H1 (cell line): ENCODE measurements around the gene MRM2. TPM values are rescaled to one million over a fixed set of nuclear protein-coding genes. Genes with fewer than 3 reads are reported as not detected.

Experiments
- CTCF ChIA-PET: fragments of 300-600 bp; sonication (Branson Sonifier 250); formaldehyde crosslinking; loops from one replicate; lab custom pipeline; 2021; ENCODE audit not compliant: partially characterized antibody; lab: Charles Lee
- POLR2A ChIA-PET: fragments of 300-600 bp; sonication (Branson Sonifier 250); formaldehyde crosslinking; loops from one replicate; lab custom pipeline; 2021; ENCODE audit warnings: inconsistent platforms; ENCODE audit not compliant: partially characterized antibody; lab: Charles Lee
- DNase-seq, 2 experiments: peaks; one replicate each; pipeline versions ENCODE4 v3.0.0 to v3.0.0-alpha.2; 2010 to 2022; ENCODE audit warnings: low spot score in 2 of 2, low read depth in 1 of 2, mixed read lengths in 1 of 2
- FAIRE-seq: peaks from 2 replicates; lab custom pipeline; 2011; peaks lifted over from hg19 to GRCh38; lab: Jason Lieb, UNC
- H2AFZ ChIP-seq: 2 replicates; pipeline ENCODE4 v1.8.1; 2012; ENCODE audit warnings: low read length, inconsistent platforms
- H2AK5ac ChIP-seq: 2 replicates; pipeline ENCODE4 v1.6.1; 2013; ENCODE audit warnings: low read depth, low read length
- H2BK120ac ChIP-seq: replicated peaks from 2 replicates; pipeline ENCODE3; 2013; ENCODE audit warnings: low read depth, low read length, inconsistent platforms
- H2BK12ac ChIP-seq: 2 replicates; pipeline ENCODE4 v1.6.1; 2013; ENCODE audit warnings: low read depth, low read length
- H2BK15ac ChIP-seq: 2 replicates; pipeline ENCODE4 v1.6.1; 2013; ENCODE audit warnings: low read length
- H2BK20ac ChIP-seq: 2 replicates; pipeline ENCODE4 v1.6.1; 2013; ENCODE audit warnings: low read length
- H2BK5ac ChIP-seq: 2 replicates; pipeline ENCODE4 v1.6.1; 2013; ENCODE audit warnings: low read depth, low read length
- H3K14ac ChIP-seq: 2 replicates; pipeline ENCODE4 v1.6.1; 2013; ENCODE audit warnings: inconsistent platforms; ENCODE audit not compliant: insufficient read length
- H3K18ac ChIP-seq: 2 replicates; pipeline ENCODE4 v1.6.1; 2013; ENCODE audit warnings: low read length; ENCODE audit errors: extremely low read depth
- H3K23ac ChIP-seq: 2 replicates; pipeline ENCODE4 v1.6.1; 2013; ENCODE audit warnings: inconsistent platforms; ENCODE audit not compliant: insufficient read length
- H3K23me2 ChIP-seq: 2 replicates; pipeline ENCODE4 v1.6.1; 2013; ENCODE audit warnings: low read depth, low read length
- H3K27ac ChIP-seq: 2 replicates; pipeline ENCODE4 v1.6.1; 2011; ENCODE audit warnings: low read depth, low read length, inconsistent platforms
- H3K27me3 ChIP-seq, 4 experiments: replicated peaks in 1 of 4; 1 replicate in 1 of 4; 2 replicates in 3 of 4; pipeline versions ENCODE4 v1.6.1 to v1.8.1; 2011 to 2013; ENCODE audit warnings: low read length in 3 of 4, mild to moderate bottlenecking in 3 of 4, inconsistent platforms in 2 of 4, mixed read lengths in 2 of 4, moderate library complexity in 1 of 4; ENCODE audit not compliant: control insufficient read depth in 3 of 4, insufficient read depth in 3 of 4; ENCODE audit errors: extremely low read depth in 1 of 4
- H3K36me3 ChIP-seq, 4 experiments: 2 replicates each; pipeline versions ENCODE4 v1.6.1 to v1.8.1; 2011 to 2013; ENCODE audit warnings: mild to moderate bottlenecking in 4 of 4, low read length in 3 of 4, moderate library complexity in 2 of 4, control low read depth in 1 of 4, inconsistent platforms in 1 of 4; ENCODE audit not compliant: insufficient read depth in 4 of 4, control insufficient read depth in 2 of 4
- H3K4ac ChIP-seq: replicated peaks from 2 replicates; pipeline ENCODE3; 2013; ENCODE audit warnings: low read length, low read depth, mixed read lengths, inconsistent platforms; ENCODE audit not compliant: insufficient read length
- H3K4me1 ChIP-seq, 4 experiments: replicated peaks in 1 of 4; 1 replicate in 1 of 4; 2 replicates in 3 of 4; pipeline versions ENCODE4 v1.6.1 to v1.8.1; 2011 to 2013; ENCODE audit warnings: low read length in 3 of 4, inconsistent platforms in 2 of 4, mixed read lengths in 1 of 4; ENCODE audit not compliant: insufficient read depth in 4 of 4, control insufficient read depth in 3 of 4
- H3K4me2 ChIP-seq, 2 experiments: 2 replicates each; pipeline versions ENCODE4 v1.6.1 to v1.8.1; 2011 to 2013; ENCODE audit warnings: low read depth in 2 of 2, low read length in 2 of 2, control low read depth in 1 of 2, inconsistent platforms in 1 of 2, mild to moderate bottlenecking in 1 of 2; ENCODE audit not compliant: insufficient read depth in 1 of 2
- H3K4me3 ChIP-seq, 4 experiments: fragments of 200-600, 300-600 bp in 1 of 4; sonication (generic), shearing (Covaris generic), sonication (Bioruptor Twin) in 1 of 4; 2 replicates each; pipeline versions ENCODE4 v1.5.1 to v1.8.1; 2011 to 2016; ENCODE audit warnings: low read length in 4 of 4, low read depth in 3 of 4, control low read depth in 2 of 4, inconsistent platforms in 2 of 4, mild to moderate bottlenecking in 2 of 4, mixed read lengths in 1 of 4, moderate library complexity in 1 of 4; ENCODE audit not compliant: insufficient read depth in 2 of 4; ENCODE audit errors: extremely low read depth in 1 of 4
- H3K56ac ChIP-seq: replicated peaks from 2 replicates; pipeline ENCODE3; 2013; ENCODE audit warnings: low read depth, mild to moderate bottlenecking, mixed read lengths, low read length, inconsistent platforms; ENCODE audit not compliant: insufficient read length
- H3K79me1 ChIP-seq: 2 replicates; pipeline ENCODE4 v1.6.1; 2013; ENCODE audit warnings: low read depth, low read length, control low read depth
- H3K79me2 ChIP-seq, 2 experiments: 2 replicates each; pipeline versions ENCODE4 v1.6.1 to v1.8.1; 2012 to 2013; ENCODE audit warnings: low read length in 2 of 2, mild to moderate bottlenecking in 2 of 2, inconsistent platforms in 1 of 2; ENCODE audit not compliant: insufficient read depth in 2 of 2, control insufficient read depth in 1 of 2
- H3K9ac ChIP-seq, 4 experiments: replicated peaks in 1 of 4; 1 replicate in 1 of 4; 2 replicates in 3 of 4; pipeline versions ENCODE4 v1.6.1 to v1.8.1; 2011 to 2013; ENCODE audit warnings: low read depth in 3 of 4, low read length in 3 of 4, control low read depth in 2 of 4, mild to moderate bottlenecking in 2 of 4, moderate library complexity in 2 of 4, inconsistent platforms in 1 of 4; ENCODE audit errors: extremely low read depth in 1 of 4
- H3K9me3 ChIP-seq, 2 experiments: 2 replicates each; pipeline versions ENCODE4 v1.6.1 to v1.8.1; 2012 to 2013; ENCODE audit warnings: mild to moderate bottlenecking in 2 of 2, moderate library complexity in 2 of 2, control low read depth in 1 of 2, inconsistent platforms in 1 of 2, low read depth in 1 of 2, low read length in 1 of 2, mixed read lengths in 1 of 2; ENCODE audit not compliant: insufficient read depth in 2 of 2
- H4K20me1 ChIP-seq, 2 experiments: replicated peaks in 1 of 2; 2 replicates each; pipeline versions ENCODE3 to v1.8.1; 2011 to 2013; ENCODE audit warnings: inconsistent platforms in 2 of 2, low read length in 2 of 2, mild to moderate bottlenecking in 1 of 2; ENCODE audit not compliant: insufficient read depth in 2 of 2, control insufficient read depth in 1 of 2
- H4K5ac ChIP-seq: 2 replicates; pipeline ENCODE4 v1.6.1; 2013; ENCODE audit warnings: low read length, low read depth, mixed read lengths, inconsistent platforms; ENCODE audit not compliant: insufficient read length
- H4K8ac ChIP-seq: 2 replicates; pipeline ENCODE4 v1.8.0; 2013; ENCODE audit warnings: mild to moderate bottlenecking, moderate library complexity, low read length, inconsistent platforms; ENCODE audit not compliant: insufficient read depth; ENCODE audit errors: extremely low read depth
- H4K91ac ChIP-seq: replicated peaks from 2 replicates; pipeline ENCODE3; 2013; ENCODE audit warnings: low read length, mixed read lengths, inconsistent platforms; ENCODE audit not compliant: insufficient read length
- CBX5 ChIP-seq: fragments of 300-800, 300-1000 bp; sonication (generic); IDR thresholded peaks from 2 replicates; pipeline ENCODE4 v1.7.1; 2016; ENCODE audit warnings: antibody characterized with exemption, low read length, low read depth
- CBX8 ChIP-seq: fragments of 300-800, 300-1000 bp; sonication (generic); IDR thresholded peaks from 2 replicates; pipeline ENCODE4 v1.7.1; 2016; ENCODE audit warnings: low read depth, low read length, borderline replicate concordance
- CREB1 ChIP-seq: IDR thresholded peaks from 2 replicates; pipeline ENCODE4 v1.6.1; 2012; ENCODE audit warnings: inconsistent platforms
- EP300 ChIP-seq, 2 experiments: IDR thresholded peaks; 1 replicate in 1 of 2; 2 replicates in 1 of 2; pipeline ENCODE4 v1.6.1; 2011 to 2012; ENCODE audit warnings: low read depth in 2 of 2, low read length in 2 of 2, mild to moderate bottlenecking in 2 of 2, borderline replicate concordance in 1 of 2, inconsistent platforms in 1 of 2, moderate library complexity in 1 of 2
- EZH2 ChIP-seq: fragments of 200-600 bp; sonication (generic); IDR thresholded peaks from 2 replicates; pipeline ENCODE4 v1.7.1; 2012; ENCODE audit warnings: low read depth, mild to moderate bottlenecking, moderate library complexity, low read length, inconsistent platforms; ENCODE audit not compliant: severe bottlenecking
- HDAC2 ChIP-seq, 2 experiments: fragments of 300-600 bp in 1 of 2; sonication (generic) in 1 of 2; IDR thresholded peaks; 2 replicates each; pipeline ENCODE4 v1.6.1; 2011 to 2012; ENCODE audit warnings: low read depth in 2 of 2, low read length in 2 of 2, mild to moderate bottlenecking in 2 of 2, moderate library complexity in 2 of 2, borderline replicate concordance in 1 of 2, inconsistent platforms in 1 of 2
- JUN ChIP-seq: IDR thresholded peaks from 2 replicates; pipeline ENCODE4 v1.6.1; 2011; ENCODE audit warnings: low read depth, mild to moderate bottlenecking, improper control_type of control experiment, low read length
- JUND ChIP-seq: IDR thresholded peaks from 2 replicates; pipeline ENCODE4 v1.6.1; 2011; ENCODE audit warnings: mild to moderate bottlenecking, improper control_type of control experiment, low read length
- SAP30 ChIP-seq: fragments of 300-600 bp; sonication (generic); IDR thresholded peaks from 2 replicates; pipeline ENCODE4 v1.7.1; 2012; ENCODE audit warnings: low read length, moderate library complexity, mild to moderate bottlenecking, inconsistent platforms; ENCODE audit not compliant: insufficient read depth, insufficient replicate concordance
- SP2 ChIP-seq: IDR thresholded peaks from 2 replicates; pipeline ENCODE4 v1.6.1; 2012; ENCODE audit warnings: mild to moderate bottlenecking, low read length, inconsistent platforms
- SP4 ChIP-seq: IDR thresholded peaks from 2 replicates; pipeline ENCODE4 v1.6.1; 2012; ENCODE audit warnings: low read length, inconsistent platforms
- TAF1 ChIP-seq: IDR thresholded peaks from 2 replicates; pipeline ENCODE4 v1.6.1; 2011; ENCODE audit warnings: mild to moderate bottlenecking, low read depth, low read length
- TAF7 ChIP-seq: optimal IDR thresholded peaks from 2 replicates; pipeline ENCODE3; 2011; ENCODE audit warnings: low read depth, mild to moderate bottlenecking, inconsistent platforms, low read length, moderate library complexity, borderline replicate concordance
- TEAD4 ChIP-seq: IDR thresholded peaks from 2 replicates; pipeline ENCODE4 v1.6.1; 2012; ENCODE audit warnings: low read depth, low read length, inconsistent platforms, mixed read lengths
- WGBS, 2 experiments: shearing (Covaris generic) in 1 of 2; methylation state at CpG; one replicate each; pipeline versions ENCODE4 v1.1.6 to v1.1.7; 2013 to 2015; ENCODE audit warnings: low lambda C conversion rate in 2 of 2, mixed read lengths in 2 of 2, inconsistent platforms in 1 of 2, low coverage in 1 of 2, missing lambda C conversion rate in 1 of 2; ENCODE audit not compliant: insufficient replicate concordance in 2 of 2, insufficient coverage in 1 of 2, insufficient read length in 1 of 2; ENCODE audit errors: extremely low coverage in 1 of 2, missing lambda C conversion rate in 1 of 2; 5-methylcytosine and 5-hydroxymethylcytosine counted together
- polyA plus RNA-seq, 7 experiments: library from polyadenylated mRNA; depleted of rRNA in 3 of 7; stranded (reverse) in 5 of 7; unstranded in 2 of 7; fragments of >200 nt in 5 of 7; fragments of 200-250 nt in 2 of 7; gene quantifications; 1 replicate in 5 of 7; 2 replicates in 1 of 7; 4 replicates in 1 of 7; pipeline versions ENCODE4 v1.2.1 to v1.2.3, GENCODE V29; 2011 to 2013; ENCODE audit warnings: missing spikeins in 2 of 7, mixed read lengths in 2 of 7
- total RNA-seq: library from RNA; stranded (reverse); fragmentation: NEBNext Ultra II Directional; extraction: Animal tissue kit (Norgen Biotek cat#: 25700); gene quantifications from 2 replicates; pipeline ENCODE4 v1.2.1, GENCODE V29; 2021

The MRM2 gene
- total and polyA plus RNA-seq, 2 of the 8 experiments (the other 6 are each of a cell fraction or from before 2014, with no cell fraction given), result 17.2 to 38.6 TPM

DNA sequence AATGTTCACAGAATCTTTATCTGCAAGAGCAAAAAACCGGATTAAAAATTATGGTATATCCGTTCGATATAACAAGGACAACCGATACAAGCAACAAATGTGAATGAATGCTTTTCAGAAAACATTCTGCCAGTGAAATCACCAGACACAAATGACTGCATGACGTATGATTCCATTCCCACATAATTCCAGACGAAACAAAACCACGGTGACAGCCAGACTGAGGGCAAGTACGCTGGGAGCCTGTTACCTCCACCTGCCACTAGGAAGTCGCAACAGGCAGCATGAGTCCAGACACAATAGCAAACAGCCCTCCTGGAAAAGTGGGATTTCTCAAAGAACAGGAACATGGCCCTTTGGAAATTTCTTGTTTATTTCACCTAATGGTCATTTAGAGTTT, 51.0 kb downstream of the MRM2 start:
- WGBS, 2 experiments, result 93% methylated on average over 9 of the region's 9 CpGs; no CpG with 5 or more reads in 1 of the 2 experiments
- Histone ChIP-seq H3K56ac (no peak overlapping the region), H3K79me2 (peaks cover 0 to 16% of the 10 kb centered on the region in 2 experiments; a peak in 1 of 4 replicates), H2BK5ac (no peak overlapping the region), H2AFZ (no peak overlapping the region), H3K23ac (no peak overlapping the region), H2BK12ac (no peak overlapping the region), H3K27me3 (no peaks in the 10 kb centered on the region), H3K4me1 (no peaks in the 10 kb centered on the region), H2AK5ac (no peak overlapping the region), H4K8ac (no peak overlapping the region), H3K79me1 (no peaks in the 10 kb centered on the region; the same call in none of the 2 replicates), H3K18ac (no peak overlapping the region), H4K91ac (no peak overlapping the region), H3K9ac (no peak overlapping the region), H3K4me2 (no peak overlapping the region), H3K14ac (no peak overlapping the region), H4K5ac (no peak overlapping the region), H2BK20ac (no peak overlapping the region), H3K4me3 (no peak overlapping the region), H2BK120ac (no peak overlapping the region), H4K20me1 (peaks cover 0 to 4% of the 10 kb centered on the region in 2 experiments), H3K23me2 (no peaks in the 10 kb centered on the region), H3K36me3 (peaks cover 0 to 15% (median 6%) of the 10 kb centered on the region in 4 experiments; a peak in 5 of 8 replicates), H3K9me3 (peaks cover 13 to 20% of the 10 kb centered on the region in 2 experiments), H2BK15ac (no peak overlapping the region), H3K4ac (no peak overlapping the region), H3K27ac (no peak overlapping the region)
- ChIA-PET CTCF (interaction anchor here (1.3 to 2.5 kb wide), 3 partner anchors 10 to 240 kb away, joined by 3 to 8 read pairs (median 7); no protein-coding TSS in a partner anchor), POLR2A (interaction anchor here (1.5 kb wide), 1 partner anchor 12 kb away, joined by 4 read pairs; no protein-coding TSS in a partner anchor)
- no peak for DNase-seq
- no peak for FAIRE-seq
- TF ChIP-seq EZH2 (no peak), CREB1 (no peak), TEAD4 (no peak), EP300 (IDR thresholded peaks at IDR 0.05; ENCODE audit: borderline replicate concordance in 1 of 2, low read depth in 2 of 2, low read length in 2 of 2) (no peak), TAF1 (no peak), JUND (no peak), CBX5 (no peak), JUN (no peak), TAF7 (no peak), SP4 (no peak), SP2 (no peak), SAP30 (no peak), HDAC2 (IDR thresholded peaks at IDR 0.05; ENCODE audit: borderline replicate concordance in 1 of 2, low read depth in 2 of 2, low read length in 2 of 2) (no peak), CBX8 (no peak)
